Activated CD4-positive, alpha-beta T cell treated with anti-CD3 and anti-CD28 coated beads, Interleukin-10, Interleukin-2, amounts not matched to agents 100 ng/mL and 50 ng/mL, durations not matched to agents 16 hours and 8 hours (primary cell): ENCODE data around the gene TNK2.
"Not testable (repeated sequence)": the region's sequence is repeated elsewhere in the genome, so short reads cannot be mapped to it uniquely, and the experiment has no call there.

Experiments used
- DNase-seq: peaks from one replicate; pipeline ENCODE4 v3.0.0-alpha.2; 2020

The TNK2 gene

DNA sequence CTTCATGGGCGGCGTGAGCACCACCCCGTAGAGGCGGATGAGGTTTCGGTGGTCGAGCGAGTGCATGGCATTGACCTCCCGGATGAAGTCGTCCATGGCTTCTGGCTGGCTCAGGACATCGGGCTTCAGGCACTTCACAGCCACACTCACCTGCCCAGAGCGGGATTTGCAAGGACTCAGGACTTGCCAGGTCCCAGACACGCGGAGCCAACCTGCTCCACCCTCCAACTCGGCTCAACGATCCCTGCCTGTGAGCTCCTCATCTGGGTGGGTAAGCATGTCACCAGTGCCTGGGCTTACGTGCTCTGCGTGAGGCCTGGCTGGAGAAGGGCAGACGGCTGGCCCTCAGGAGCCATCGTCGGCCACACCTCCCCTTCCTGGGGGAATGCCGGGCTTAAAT is 25.2 kb downstream of the TNK2 start:
- DNase-seq = no peak

DNA sequence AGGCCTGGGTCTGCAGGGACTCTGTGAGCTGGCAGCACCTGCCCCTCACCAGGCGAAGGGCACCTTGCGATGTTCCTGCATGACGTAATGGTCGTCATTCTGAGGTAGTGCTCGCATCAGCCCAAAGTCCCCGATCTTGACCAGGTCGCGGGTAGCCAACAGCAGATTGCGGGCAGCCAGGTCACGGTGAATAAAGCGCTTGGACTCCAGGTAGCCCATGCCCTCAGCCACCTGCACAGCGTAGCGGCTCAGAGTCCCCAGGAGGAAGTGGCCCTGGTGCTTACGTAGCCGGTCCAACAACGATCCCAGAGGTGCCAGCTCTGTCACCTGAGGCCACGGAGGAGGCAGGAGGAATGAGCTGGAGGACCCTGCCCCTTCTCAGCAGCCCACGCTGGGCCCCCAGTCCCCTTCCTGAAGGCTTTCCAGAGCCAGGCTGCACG is 26.3 kb downstream of the TNK2 start:
- no peak for DNase-seq

DNA sequence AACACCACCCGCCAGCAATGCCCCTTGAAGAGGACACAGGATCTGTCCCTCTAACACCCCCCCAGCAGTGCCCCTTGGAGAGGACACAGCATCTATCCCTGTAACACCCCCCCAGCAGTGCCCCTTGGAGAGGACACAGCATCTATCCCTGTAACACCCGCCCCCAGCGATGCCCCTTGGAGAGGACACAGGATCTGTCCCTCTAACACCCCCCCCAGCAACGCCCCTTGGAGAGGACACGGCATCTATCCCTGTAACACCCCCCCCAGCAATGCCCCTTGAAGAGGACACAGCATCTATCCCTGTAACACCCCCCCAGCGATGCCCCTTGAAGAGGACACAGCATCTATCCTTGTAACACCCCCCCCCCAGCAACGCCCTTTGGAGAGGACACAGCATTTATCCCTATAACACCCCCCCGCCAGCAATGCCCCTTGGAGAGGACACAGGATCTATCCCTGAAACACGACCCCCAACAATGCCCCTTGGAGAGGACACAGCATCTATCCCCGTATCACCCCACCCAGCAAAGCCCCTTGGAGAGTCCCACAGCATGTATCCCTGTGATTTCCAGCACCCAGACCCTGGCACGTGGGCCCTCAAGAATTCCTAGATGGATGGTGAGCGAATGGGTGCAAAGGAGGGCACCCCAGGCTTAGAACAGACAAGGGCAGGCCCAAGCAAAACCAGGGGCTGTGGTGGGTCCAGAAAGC is 26.9 kb downstream of the TNK2 start:
- DNase-seq = no peak

DNA sequence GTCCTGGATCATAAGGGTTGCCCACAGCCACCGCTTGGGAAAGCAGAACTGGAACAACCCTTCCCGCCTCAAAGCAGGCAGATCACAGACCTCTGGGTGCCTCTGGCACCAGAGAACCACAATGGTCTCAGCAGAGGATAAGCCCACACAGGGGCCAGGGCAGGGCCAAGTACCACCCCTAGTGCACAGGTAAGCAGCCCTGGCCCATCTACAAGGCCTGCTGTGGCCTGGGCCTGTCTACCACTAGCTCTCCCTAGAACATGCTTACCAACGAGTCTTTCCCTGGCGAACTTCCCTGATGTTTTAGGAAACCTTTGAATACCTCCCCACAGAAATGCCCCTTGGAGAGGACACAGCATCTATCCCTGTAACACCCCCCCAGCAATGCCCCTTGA is 28.3 kb downstream of the TNK2 start:
- no peak for DNase-seq

DNA sequence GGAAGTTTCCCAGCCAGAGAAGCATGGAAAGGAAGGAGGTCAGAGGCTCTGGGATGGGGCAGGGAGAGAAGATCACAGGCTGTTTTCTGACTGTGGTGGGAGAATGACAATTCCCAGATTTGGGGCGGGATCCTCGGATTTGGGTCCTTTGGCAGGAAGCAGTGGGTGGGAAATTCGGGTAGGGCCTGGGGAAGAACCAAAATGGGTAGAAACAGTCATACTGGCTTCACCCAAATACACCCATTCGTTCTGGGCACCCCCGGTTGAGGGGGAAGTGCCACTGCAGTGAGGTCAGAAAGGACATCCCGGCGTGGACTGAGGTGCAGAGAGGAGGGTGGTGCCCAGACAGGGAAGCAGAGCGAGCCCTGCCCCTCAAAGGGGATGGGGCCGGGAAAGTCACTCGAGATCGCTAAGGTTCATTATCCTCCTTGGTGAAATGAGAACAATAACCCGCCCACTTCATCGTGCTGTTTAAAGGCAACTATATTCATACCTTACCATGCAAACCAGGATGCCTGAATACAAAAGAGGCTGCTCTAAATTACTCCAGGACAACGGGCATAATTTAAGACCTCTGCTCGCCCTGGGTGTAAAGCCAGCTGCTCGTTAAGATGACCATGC is 28.8 kb downstream of the TNK2 start:
- no peak for DNase-seq

DNA sequence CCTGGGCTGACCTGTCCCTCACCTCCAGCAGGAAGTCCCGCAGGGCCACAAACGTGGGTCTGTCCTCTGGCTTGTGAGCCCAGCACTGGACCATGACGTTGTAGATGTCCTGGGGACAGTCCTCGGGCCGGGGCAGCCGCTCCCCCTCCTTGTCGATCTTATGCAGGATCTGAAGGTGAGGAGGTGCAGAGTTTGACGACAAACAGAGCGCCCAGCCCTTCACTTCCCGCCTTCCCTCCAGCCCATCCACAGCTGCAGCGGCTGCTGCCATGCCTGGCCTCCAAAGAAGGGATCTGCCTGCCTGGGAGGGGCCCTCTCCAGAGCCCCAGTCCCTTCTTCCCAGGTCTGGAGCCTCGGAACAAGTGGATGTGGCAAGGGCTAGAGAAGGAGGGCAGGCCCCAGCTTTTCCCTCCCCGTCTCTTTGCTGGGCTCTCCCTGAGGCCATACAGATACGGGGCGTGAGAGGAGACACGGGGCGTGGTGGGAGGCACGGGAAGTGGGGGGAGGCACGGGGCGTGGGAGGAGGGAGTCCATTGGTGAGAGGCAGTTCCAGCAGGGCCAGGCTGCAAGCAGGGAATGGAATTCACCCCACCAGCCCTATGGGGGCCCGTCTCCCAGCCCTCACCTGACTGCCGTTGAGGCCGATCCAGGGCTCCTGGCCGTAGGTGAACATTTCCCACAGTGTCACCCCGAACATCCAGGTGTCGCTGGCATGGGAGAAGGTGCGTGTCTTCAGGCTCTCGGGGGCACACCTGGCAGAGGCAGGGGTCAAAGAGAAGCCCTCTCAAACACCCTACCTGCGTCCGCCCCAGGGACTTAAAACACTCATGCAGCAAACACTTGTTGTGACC is 29.7 kb downstream of the TNK2 start:
- no peak for DNase-seq

DNA sequence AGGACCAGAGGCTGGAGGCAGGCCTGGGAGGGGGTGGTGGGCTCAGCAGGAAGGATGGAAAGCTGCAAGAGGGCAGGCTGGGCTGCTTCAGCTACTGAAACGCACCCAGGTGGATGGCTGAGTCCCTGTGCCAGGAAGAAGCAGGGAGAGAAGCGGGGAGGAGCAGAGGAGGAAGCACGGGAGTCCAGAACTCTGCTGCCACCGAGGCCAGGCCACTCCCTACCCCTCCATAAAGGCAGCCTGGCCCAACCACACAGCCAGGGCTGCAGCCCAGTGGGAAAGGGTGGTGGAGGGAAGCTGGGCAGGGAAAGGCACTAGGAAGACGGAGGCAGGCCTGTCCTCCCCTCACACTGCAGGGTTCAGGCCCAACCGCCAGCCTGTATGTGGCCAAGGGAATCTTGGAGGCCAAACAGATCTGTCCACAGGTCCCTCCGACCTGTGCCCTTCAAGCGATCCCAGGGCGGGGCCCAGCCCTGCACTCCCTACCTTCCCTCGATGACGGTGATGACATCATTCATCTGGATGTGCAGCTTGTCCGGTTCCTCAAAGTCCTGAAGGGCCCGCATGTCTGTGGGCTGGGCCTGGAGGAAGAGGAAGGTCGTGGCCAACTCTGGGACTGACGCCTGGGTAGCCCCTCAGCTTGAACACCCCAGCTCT is 30.5 kb downstream of the TNK2 start:
- DNase-seq = no peak

DNA sequence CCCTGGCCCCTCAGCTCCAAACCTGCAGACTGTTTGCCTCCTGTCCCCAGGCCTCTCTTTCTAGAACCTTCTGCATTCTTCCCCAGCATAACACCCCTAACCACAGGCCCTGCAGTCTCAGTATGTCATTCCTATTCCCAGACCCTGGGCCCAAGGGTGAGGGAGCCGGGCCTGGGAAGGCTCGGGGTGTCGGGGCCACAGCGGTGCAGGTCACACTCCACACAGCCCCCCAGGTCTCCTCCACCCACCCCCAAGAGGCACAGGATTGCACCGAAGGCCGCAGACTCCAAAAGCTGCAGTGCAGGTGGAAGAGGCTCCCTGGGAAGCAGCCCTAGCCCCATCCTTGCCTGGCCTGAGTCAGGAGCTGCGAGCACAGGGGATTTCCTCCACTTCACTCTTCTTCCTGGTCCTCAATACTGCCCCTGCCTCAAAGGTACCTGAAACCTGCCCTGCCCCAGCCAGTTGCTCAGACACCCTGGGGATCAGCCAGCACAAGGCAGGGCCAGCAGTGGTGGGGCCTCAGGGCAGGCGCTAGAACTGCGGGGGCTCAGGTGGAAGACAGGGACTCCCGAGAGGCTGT is 31.1 kb downstream of the TNK2 start:
- DNase-seq = no peak

DNA sequence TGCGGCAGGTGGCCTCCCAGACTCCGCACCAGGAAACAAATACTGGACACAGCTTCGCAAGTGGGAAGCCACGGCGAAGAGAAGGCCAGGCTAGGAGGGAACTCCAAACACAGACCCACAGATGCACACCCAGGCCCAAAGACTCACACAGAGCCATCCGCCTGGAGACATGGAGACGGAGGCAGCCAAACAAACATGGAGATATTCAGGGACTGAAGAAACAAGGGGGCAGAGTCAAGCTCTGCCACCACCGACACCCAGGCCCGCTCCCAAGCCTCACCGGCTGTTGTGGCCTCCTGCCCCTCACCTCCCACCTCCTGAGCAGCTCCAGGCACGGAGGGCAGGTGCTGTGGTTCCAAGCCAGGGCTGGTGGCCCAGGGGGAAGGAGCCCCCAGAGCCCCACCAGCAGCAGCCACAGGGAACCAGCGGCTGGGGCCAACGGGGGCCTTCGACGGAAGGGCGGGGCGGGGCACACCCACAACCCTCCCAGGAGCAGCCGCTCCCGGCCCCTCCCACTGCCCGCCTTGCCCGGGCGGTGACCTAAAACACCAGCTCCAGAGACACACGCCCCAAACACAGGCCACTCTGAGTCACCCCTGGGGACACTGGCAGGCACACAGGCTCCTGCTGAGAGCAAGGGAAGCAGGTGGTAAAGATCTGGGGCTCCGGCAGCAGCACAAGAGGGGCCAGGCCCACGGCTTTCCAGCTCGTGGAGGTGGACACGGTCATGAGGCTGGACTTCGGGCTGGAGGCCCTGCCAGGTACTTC is 31.9 kb downstream of the TNK2 start:
- DNase-seq = peak; percentile 46

DNA sequence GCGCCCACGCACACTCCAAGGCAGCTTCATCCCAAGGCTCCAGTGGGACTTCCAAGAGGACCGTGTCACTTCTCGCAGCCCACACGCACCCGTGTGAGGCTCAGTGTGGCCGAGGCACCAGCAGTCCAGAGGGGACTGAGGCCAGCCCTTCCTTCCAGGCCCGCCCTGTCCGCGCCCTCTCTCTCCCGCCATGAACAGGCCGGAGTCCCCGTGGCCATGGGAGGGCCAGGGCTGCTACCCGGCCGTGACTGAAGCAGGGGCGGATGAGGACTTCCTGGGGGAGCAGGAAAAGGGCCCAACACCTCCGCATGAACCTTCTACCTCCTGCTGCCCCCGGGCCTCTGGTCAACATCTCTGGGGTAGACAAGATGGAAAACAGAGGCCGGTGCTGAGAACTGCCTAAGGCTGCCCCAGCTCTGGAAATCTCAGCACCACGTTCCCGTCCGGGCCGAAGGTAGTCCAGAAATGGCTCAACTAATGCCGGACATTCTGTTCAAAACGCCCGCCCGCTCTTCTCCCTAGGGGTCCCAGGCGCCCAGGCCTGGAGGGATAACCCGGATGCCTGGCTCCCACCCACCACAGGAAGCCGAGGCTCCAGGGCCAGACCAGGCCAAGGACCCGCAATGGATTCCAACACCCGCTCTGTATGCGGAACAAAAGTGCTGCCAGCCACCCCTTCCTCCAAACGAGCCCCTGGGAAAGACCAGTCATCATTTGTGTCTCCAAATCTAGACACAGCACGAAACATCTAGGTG is 32.7 kb downstream of the TNK2 start:
- DNase-seq = no peak

DNA sequence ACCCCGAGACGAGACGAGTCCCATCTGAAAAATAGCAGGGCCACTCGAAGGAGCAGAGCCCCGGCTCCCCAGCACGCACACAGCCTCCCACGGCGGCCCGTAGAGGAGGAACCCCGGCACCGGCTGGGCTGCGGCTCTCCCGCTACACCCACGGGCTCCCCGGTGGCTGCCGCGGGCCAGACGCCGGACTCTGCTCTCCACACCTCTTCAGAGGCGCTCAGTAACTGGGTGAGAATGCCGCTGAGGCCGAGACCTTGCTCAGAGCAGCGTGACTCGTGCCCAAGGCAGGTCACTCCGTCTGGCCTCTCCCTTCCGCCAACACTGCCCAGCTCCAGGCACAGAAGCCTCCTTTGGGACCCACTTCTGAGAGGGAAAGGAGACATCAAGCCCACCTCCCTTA is 34.4 kb downstream of the TNK2 start:
- no peak for DNase-seq

DNA sequence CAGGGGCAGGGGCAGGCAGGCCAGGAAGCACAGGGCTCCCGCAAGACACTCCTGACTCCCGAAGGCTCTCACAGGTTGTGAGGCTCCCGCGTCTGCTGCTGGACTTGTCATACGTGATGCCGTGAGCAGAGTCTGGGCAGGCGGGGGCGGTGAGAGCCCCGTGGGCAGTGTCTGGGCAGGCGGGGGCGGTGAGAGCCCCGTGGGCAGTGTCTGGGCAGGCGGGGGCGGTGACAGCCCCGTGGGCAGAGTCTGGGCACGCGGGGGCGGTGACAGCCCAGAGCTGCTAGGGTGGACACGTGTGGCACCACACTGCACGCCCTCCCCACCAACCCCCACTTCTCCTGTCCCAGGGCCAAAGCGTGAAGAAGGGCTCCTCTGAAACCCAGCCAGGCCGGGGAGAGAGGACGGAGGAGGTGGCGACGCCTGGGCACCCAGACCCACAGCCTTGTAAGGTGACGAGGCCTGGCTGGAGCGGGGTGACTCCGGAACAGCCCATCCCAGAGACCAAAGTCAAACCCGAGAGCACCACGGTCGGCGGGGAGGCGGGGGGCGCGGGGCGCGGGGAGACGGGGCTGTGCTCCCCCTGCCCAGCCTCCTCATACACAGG is 35.0 kb downstream of the TNK2 start:
- DNase-seq = no peak

DNA sequence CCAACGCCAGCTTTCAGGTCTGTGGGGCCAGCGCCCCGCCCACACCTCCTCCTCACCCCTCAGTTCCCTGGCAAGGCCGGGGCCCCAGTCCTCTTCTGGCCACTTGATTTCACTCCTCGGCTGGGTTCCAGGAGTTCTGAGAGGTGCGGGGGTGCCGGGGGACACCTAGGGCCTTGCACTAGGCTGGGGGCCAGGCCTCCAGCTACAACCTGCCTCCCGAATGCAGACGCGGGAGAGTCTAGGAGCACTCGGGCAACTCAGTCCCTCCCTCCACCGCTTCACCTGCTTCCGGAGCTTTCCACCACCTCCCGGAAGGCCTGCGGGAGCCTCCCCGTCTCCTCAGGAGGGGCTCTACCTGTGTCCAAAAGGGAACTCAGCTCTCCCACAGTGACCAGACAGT is 35.6 kb downstream of the TNK2 start:
- DNase-seq = no peak

DNA sequence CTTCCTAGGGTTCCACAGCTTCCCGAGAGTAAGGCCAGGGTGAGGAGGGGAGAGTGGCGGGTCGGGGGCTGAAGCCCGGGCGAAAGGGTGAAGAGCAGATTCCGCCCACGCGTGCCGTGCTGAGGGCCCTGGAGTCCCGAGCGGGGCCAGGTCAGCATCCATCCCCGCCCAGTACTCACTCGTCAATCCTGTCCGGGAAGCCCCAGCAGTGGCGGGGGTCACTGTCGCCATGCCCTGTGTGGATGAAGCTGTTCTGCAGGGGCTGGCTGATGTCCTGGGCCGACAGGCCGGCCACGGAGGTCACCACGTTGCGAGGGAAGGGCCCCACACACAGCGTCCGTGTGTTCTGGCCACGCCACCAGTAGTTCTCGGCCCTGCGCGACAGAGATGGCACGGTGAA is 36.3 kb downstream of the TNK2 start:
- no peak for DNase-seq

DNA sequence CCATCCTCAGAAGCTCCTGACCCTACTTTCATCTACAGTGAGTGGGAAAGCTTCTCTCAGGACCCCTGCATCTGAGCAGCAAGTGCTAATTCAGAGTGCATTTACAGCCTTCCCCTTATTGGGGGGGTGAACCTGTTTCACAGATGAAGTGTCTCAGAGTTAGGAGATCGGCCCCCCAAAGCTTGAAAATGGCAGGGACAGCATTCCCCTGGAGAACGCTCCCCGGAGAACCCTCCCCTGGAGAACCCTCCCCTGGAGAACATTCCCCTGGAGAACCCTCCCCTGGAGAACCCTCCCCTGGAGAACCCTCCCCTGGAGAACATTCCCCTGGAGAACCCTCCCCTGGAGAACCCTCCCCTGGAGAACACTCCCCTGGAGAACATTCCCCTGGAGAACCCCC is 36.7 kb downstream of the TNK2 start:
- not testable (repeated sequence) for DNase-seq

DNA sequence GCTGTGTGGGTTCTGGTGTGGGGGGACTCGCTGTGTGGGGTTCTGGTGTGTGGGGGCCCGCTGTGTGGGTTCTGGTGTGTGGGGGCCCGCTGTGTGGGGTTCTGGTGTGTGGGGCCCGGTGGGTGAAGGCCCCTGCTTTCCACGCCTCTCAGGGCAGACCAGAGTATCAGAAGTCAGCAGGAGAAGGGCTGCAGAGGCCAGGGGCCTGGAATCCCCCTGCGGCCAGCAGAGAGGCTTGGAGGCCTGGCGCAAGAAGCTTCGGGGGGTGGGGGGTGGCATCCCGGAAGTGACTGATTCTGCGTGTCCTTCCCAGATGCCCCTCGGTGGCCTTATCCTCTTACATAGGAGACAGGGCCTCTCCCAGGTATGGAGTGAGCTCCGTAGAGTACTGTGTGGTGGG is 37.4 kb downstream of the TNK2 start:
- no peak for DNase-seq

DNA sequence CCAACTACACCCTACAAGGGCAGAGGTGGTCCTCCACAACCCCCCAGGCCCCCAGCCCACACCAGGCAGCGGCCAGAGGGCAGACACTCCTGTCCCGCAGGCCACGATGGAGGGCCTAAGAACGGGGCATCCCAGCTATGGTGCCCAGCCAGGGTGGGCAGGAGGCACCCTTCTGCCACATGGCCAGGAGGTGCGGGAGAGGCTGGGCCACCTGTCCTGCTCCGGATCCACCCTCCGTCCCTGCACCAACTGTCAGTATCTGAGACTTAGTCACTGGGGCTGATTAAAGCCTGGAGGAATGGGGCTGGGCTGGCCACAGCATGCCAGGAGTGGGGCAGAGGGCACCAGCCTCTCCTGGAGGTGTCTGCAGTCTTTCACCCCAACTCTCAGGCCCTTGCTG is 37.9 kb downstream of the TNK2 start:
- no peak for DNase-seq

DNA sequence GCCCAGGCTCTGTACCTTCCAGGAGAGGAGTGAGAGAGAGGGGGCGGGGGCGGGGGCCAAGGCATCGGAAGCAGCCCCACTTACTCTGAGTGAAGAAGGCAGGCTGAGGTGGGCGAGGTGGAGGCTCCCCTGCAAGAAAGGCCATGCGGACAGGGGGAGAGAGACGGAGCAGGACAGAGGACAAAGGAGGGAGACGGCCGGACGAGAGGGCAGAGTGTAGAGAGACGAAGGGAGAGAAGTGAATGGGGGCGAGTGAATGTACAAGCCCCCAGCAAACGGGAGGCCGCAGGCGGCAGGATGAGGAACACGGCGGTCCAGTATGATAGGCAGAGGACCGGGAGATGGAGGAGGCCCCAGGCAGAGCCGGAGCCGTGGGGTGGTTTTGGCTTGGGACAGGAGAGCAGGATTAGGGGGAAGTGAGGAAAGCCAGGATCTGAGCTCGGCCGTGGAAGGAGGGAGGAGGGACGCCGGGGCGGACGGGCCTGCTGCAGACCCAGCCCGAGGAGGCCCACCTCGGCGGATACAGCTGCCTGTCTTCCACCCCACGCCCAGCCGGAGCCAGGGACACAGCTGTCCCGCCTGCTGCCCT is 38.8 kb downstream of the TNK2 start:
- DNase-seq = no peak

DNA sequence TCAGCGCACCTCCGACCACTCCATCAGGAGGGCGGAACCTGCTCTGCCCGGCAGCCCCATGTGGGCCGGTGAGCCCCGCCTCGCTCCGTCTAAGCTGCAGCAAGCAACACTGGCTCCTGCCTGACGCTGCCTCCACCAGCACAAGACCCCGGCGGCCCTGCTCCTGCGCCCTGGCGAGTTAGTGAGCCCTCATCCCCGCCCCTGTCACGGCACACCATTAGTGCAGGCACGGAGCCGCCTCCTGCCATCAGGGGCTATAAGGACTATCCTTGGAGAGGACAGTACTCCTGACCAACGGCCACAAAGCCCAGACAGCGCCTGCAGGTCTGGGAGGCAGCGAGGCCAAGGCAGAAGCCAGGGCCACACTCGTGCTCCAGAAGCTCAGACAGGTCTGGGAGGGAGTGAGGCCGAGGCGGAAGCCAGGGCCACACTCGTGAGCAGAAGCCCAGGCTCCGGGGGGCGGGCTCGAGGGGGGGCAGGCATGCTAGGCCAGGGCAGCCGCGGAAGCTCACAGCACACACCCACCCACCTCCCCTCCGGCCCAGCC is 39.4 kb downstream of the TNK2 start:
- DNase-seq = no peak

DNA sequence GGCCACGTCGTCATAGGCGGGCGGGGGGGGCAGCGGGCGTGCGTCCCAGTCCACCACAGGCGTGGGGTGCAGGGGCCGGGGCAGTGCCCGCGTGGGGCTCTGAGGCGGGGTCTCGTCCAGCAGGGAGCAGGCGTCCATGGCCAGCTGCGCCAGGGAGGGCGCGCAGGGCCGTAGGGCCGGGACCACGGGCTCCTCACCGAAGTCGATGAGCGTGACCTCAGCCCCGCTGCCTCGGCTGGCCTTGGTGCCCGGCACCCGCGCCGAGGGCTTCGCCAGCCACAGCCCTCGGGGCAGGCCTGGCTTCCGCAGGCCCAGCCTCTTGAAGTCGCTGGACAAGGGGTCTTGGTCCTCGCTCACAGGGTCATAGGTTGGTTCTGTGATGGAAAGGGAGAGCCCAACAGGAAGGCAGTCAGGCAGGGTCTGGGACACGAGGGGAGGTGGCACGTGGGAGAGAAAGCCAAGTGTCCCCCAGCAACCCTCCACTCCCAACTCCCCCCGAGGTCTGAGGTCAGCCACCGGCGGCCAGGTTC is 40.0 kb downstream of the TNK2 start:
- no peak for DNase-seq
